ENCODE measurements around the gene CALCR.
A peak's percentile ranks its signal among the peaks of the same experiment; 100 is the strongest.

The CALCR gene

DNA sequence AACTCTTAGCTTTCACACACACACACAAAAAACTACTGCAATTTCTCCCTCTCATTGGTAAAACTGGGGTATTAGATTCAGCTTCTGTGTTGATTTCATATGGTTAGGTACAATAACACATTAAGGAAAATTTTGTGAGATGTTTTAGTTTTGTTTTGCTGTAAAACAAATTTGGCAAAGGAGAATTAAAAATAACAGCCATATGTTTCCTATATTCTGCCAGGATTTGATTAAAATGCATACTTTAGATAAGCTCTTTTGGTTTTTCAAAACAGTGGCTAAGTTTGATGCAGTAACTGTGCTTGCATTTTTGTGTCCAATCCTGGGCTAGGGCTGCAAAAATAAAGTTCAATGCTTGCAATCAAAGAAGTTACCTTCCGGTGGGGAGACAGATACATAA lies 126.3 kb downstream of the CALCR start:
- DNase-seq (ENCODE audit: low read depth in 2 of 2): no peak

DNA sequence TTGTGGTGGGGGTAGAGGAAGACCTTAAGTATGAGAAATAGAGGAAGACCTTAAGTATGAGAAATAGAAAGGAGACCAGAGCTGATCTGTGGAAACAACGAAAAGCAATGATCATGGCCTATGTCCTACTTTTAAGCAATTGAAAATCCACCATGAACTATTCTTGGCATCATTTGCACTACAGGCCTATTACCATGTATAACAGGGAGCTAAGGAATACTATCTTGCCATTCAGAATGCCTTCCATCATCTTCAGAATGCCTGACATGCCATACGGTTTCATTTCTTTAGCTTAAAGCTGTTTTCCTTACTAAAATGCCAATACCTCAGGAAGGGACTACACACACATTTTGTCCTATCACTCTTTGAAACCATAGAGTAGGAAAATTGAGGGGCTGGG lies 127.0 kb downstream of the CALCR start:
- no peak for DNase-seq (ENCODE audit: low read depth in 2 of 2)

DNA sequence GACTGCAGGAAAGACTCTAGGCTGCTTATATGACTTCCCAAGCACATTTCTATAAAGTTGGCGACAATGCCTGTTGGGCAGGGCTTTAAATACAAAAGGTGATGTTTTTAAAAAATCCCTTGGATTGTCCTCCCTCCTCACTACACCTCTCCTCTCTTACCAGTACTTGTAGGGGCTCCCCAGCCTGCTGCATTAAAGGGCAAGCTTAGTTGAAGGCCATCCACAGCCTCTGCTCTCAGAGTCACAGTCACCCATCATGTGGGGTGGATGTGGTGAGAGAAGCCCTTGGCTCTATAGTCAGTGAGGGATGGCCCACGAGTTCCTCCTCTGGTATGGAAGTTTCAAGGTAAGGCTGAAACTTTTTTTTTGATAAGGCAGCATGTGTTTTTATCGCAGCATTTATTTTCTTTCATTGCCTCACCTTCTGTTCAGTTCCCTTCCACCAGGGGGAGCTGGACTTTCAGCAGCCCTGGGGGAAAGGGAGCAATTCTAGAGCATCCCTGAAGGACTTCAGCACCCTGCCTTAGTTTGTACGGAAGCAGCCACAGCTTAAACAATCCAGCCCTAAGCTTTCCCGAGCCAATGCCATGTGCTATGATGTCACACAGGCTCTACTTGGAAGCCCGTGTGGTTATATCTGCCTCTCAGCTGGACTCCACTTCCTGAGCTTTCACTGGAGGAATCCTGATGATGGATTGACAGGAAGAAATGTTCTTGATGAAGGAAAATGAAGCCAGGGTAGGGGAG lies 131.9 kb downstream of the CALCR start:
- peak in 1 of 2 donors; percentile 1 for DNase-seq (ENCODE audit: low read depth in 2 of 2)

- DNase-seq (ENCODE audit: low read depth in 2 of 2): no peak
These were observed 138.7 kb downstream of the CALCR start for GRCh38 chr7:93435791-93436190.

GRCh38 chr7:93432130-93432529 lies 142.4 kb downstream of the CALCR start:
- DNase-seq (ENCODE audit: low read depth in 2 of 2): no peak

- no peak for DNase-seq (ENCODE audit: low read depth in 2 of 2)
These were observed 143.5 kb downstream of the CALCR start for GRCh38 chr7:93430917-93431588.

DNA sequence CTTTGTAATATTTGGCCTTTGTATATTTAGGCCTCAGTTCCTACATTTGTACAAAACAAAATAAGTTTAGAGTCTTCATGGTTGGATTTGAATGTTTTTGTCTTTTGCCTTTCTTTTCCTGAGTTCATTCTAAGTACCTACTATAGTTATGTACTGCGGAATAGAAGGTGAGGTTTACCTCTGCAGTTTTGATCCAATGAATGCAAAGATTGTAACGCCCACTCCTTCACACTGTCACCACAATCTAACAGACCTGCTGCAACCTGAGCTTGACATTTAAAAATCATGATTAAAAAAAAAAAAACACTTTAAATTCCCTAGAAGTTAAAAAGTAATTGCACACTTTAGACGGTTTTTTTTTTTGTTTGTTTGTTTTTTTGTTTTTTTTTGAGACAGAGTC lies 145.0 kb downstream of the CALCR start:
- no peak for DNase-seq (ENCODE audit: low read depth in 2 of 2)

DNA sequence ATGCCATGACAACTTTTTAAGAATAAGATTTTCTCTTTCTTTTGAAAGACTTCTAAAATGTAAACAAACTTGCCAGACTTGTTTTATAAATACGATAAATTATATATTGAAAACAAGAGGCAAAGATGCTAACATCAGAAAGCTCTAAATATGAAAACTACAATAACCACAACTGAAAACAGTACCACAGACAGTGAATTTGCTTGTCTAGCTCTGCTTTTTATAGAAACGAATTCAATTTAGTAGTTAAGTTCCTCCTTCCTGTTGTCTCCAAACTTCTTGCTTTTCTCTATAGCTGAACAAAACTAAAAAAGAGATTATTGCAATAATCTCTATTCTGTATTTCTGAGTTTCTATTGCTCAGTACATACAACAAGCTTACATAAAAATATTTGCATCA lies 147.4 kb downstream of the CALCR start:
- no peak for DNase-seq (ENCODE audit: low read depth in 2 of 2)

GRCh38 chr7:93426155-93426696 lies 148.3 kb downstream of the CALCR start:
- DNase-seq (ENCODE audit: low read depth in 2 of 2): no peak

DNA sequence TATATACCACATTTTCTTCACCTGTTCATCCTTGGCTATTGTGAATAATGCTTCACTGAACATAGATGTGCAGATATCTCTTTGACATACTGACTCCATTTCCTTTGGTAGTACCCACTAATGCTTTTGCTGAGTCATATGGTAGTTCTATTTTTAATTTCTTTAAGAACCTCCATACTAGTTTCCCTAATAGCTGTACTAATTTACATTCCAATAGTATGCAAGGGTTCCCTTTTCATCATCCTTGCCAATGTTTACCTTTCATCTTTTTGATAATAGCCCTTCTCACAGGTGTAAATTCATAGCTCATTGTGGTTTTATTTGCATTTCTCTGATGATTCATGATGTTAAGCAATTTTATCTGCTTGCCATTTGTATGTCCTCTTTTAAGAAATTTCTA lies 159.9 kb downstream of the CALCR start:
- DNase-seq (ENCODE audit: low read depth in 2 of 2): no peak

GRCh38 chr7:93409324-93409723 lies 165.2 kb downstream of the CALCR start:
- no peak for DNase-seq (ENCODE audit: low read depth in 2 of 2)

DNA sequence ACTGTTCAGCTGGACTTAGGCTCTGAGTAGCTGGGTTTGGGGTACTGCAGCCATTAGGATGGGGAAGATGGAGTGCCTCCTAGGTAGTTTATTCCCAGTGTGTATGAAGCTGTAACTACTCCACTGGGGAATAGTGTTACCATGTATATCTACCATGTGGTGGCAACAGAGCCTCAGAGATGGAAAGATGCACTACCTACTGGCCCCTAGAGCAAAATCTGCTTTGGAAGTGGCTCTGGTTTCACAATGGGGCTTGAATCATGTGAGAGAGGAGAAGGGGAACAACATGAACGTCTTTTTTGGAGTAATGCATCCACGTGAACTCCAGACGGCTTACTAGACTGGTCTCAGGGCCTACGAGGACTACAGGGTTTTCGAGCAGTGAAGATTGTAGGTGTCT lies 167.3 kb downstream of the CALCR start:
- DNase-seq (ENCODE audit: low read depth in 2 of 2): no peak

DNA sequence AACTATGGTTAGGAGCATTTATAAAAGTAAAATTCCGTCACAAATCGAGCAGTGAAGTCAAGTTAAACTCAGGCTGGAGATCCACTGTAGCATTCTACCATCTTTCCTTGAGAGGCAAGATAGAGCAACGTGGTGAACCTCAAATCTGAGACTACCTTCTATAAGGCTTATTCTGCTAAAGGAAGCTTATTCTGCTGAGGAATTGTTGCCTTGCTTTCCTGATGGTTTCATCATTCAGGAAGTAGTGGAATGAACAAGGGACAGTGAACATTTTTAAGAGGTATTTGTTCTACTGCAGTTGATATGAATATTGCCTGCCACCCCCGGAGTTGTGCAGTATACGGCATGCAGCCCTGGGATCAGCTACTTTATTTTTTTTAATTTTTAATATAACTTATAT lies 171.6 kb downstream of the CALCR start:
- DNase-seq (ENCODE audit: low read depth in 2 of 2): no peak

DNA sequence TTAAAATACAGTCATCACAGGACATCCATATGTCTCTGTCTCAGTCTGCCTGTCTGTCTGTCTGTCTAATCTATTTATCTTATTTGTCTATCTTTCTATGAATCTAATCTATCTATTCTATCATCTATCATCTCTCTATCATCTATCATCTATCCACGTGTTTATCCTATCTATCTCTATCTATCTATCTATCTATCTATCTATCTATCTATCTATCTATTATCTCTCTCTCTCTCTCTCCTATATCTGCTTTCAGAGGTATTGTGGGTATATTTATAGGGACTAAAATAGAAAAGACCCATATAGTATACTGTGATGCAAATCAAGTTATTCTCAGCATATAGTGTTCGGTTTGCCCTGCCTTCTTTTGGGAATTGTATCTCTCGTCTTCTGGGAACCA lies 174.9 kb downstream of the CALCR start:
- no peak for DNase-seq (ENCODE audit: low read depth in 2 of 2)

- no peak for DNase-seq (ENCODE audit: low read depth in 2 of 2)
These were observed 181.5 kb downstream of the CALCR start for GRCh38 chr7:93392984-93393383.

DNA sequence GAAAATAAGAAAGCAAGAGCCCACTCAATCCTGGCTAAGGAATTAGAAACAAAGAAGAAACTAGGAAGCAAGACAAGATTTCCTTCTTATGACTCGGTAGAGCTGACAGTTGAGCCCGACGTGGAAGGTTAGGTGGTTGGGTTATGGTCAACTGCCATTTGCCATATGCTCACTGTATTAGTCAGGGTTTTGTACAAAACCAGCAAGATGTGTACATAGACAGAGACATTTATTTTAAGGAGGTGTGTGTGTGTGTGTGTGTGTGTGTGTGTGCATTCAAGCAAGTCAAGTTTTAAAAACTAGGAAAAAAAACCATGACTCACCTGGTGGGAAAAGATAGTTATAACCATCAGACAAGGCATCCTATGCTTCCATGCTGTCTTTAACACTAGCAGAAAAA lies 183.9 kb downstream of the CALCR start:
- no peak for DNase-seq (ENCODE audit: low read depth in 2 of 2)

- DNase-seq (ENCODE audit: low read depth in 2 of 2): no peak
These were observed 192.2 kb downstream of the CALCR start for GRCh38 chr7:93382362-93382761.

DNA sequence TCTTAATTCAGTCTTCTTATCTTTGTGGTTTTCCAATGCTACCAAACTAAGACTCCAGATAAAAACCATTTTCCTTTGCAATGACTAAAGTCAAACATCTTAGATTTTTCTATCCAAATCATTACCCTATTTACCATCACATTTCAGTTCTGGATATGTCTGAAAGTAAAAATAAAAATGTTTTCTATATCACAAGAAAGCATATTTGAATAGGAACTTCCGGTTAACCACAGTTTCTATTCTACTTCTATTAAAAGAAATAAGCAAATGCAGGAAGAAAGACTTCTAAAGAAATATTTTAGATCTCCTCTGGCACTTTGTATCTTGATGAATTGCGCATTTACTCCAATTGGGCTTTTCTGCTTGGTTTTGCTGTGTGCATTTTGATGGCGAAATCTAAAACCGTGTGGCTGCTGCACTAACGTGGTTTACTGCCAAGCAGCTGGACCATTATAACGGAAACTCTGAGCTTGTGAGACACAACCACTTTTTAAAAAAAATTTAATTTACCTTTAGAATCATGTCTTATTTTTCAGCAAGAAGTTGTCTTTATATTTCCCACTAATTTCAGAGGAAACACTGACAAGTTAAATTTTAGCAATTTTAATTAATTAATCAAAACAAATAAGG lies 196.3 kb downstream of the CALCR start:
- no peak for DNase-seq (ENCODE audit: low read depth in 2 of 2)

DNA sequence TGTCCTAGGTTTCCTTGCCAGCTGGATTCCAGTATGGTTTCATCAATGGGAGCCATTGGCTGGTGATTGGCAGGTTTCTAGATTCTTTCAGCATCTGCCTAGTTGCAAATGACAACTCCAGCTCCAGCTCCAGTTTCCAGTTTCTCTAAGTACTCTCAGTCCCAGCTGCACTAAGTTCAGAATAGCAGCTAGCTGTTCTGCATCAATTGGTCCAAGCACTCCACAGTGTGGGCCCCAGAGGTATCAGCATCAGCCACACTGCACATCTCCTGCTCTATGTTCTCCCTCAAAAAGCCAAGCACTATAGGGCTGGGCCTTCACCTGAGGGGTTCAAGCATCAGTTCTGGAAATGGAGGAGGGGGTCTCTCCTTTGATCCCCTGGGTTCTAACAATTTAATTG lies 198.9 kb downstream of the CALCR start:
- DNase-seq (ENCODE audit: low read depth in 2 of 2): no peak

Data from stimulated activated CD8-positive, alpha-beta memory T cell treated with anti-CD3 and anti-CD28 coated beads, Interleukin-2, amount 100 ng/mL, for 1 hour (primary cell).